GM18519 (cell line): ENCODE measurements around the gene RPS17.
"Not testable (repeated sequence)": the region's sequence is repeated elsewhere in the genome, so short reads cannot be mapped to it uniquely, and the experiment has no call there.

ENCODE experiments used
- ATAC-seq: cut with Tn5 transposase; IDR thresholded peaks from one replicate; pipeline ENCODE4 v1.9.1; 2021; ENCODE audit warnings: mild to moderate bottlenecking, moderate library complexity; ENCODE audit not compliant: unreplicated experiment, low FRiP score

Gene RPS17

DNA sequence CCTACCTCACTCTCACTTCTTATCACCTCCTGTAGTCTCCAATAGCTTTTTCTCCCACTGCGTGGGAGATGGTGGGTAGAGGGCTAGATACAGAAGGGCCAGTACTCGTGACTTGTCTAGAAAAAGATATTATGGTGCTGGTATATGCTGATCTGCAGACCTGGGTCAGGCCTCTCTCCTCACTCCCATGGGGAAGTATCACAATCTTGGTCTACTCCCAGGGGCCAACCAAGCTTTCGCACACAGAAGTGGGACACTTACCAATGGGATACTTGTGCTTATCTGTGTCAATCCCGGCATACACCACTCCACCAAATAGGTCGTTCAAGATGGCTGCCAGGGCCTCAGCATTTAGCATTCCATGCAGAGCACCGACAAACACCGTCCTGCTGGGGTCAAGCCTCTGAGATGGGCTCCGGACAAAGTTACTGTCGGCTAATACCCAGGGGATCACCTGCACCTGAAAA is 9.0 kb upstream of the RPS17 start:
- no peak for ATAC-seq

DNA sequence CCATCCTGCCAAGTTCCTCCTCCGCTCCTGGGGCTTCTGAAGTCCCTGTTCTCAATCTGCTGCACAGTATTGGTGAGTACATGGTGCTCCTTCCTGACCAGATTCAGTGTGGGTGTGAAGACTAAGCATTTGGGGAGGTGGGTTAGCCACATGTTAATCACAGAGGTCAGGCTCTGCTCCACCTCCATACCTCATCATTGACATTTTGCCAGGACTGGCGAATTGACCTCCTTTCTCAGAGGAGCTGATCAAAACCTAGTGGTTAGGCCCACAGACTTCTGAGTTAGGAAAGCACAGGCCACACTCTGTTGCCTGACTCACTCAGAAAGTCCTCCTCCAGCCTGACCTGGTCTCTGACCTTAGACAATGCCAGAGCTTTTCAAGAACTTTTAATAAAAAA is 8.4 kb upstream of the RPS17 start:
- ATAC-seq, result no peak

DNA sequence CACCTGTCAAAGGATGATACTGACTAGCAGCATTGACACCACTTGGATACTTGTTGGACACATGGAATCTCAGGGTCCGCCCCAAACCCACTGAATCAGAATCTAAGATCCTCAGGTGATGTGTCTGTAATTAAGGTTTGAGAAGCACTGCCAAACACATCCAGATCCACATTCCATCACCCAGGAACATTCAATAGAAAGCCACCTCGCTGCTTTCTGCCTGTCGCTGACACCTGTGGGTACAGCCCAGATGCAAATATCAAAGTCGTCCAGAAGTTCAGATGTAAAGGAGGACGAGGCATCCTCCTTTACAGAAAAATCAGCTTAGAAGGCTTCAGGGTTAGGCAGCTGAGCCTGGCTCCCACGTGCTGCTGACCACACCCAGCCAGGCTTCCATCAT is 5.2 kb upstream of the RPS17 start:
- no peak for ATAC-seq

DNA sequence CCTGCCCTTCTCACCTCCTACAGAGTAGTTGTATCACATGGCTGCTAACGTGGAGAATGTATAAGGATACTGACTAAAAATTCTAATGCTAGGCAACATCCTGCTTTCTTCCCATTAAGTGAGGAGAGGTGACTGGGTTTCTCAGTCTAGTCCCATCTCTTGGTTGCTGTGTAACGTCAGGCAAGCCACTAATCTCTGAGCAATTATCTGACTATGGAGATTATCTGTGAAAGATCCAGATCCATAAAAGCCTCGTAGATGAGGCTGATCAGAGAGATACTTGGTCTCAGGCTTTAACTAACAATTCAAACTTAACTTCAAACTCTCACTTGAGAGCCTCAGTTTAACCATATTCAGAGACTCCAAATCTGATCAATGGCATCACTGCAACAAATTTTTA is 4.7 kb upstream of the RPS17 start:
- no peak for ATAC-seq

DNA sequence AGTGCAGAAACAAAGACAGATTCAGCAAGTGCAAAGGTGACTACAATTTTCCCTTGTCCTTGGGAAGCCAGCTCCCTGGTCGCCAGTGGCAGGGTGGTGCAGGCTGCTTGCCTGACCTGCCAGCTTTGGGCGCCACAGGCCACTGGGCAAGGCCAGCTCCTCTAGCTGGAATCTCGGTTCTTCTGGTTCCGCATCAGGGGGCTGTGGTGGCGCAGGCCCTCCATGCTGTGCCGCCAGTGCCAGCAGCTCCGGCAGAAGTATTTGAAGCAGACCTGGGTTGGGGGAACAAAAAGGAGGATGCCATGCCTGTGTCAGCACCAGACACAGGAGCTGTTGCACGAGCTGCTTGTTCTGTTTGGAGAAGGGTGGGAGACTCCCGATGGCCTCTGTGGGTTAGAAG is 4.2 kb upstream of the RPS17 start:
- ATAC-seq, result no peak

DNA sequence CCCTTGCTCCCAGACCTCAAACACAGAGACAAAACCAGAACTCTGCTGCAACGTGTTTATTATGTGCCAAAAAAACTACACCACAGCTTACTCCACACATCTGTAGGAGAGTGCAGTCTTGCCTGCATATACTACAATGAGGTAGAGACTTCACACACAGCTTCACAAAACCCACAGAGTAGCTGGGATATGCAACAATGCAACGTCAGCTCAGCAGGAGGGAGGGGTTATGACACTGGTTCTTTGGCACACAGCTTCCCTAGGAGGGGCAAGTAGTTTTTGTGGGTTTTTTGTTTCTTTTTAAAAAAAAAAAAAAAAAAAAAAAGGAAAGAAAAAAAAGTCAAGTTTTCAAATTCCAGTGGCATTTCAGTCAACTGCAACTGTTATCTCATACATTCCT is 2.9 kb upstream of the RPS17 start:
- no peak for ATAC-seq

DNA sequence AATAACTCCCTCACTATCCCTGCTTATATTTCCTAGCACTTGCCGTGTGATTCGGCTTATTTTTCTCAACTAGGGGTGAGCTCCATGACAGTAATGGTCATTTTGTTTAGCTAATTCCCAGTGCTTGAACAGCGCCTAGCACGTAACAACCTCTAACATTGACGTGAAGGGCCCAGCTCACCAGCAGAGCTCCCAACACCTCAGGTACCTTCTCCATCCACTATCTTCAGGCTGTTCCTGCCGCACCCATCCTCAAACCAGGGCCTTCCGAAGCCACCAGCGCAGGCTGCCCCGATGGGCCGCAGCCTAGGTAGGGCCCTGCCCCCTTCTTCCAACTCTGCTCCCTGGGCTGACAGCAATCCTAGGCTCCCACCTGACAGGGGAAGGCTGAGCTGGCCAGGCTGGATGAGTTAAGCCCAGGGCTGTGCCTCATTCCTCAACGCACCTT is 751 bp upstream of the RPS17 start:
- ATAC-seq, result no peak

DNA sequence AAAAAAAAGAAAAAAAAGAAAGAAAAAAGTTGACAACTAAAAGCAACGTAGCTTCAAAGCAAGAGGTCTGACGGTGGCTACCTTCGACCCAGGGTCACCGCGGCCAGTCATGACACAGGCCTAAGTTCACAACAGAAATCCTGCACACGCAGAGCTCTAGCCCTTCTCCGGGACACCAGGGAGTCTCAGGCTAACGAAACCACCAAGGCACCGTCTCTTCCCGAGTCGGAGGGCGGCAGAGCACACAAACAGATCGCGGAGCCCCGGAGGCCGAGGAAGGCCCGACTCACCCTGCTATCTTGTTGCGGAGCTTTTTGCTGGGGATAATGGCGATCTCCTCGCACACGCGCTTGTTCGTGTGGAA is 584 bp downstream of the RPS17 start:
- no peak for ATAC-seq

DNA sequence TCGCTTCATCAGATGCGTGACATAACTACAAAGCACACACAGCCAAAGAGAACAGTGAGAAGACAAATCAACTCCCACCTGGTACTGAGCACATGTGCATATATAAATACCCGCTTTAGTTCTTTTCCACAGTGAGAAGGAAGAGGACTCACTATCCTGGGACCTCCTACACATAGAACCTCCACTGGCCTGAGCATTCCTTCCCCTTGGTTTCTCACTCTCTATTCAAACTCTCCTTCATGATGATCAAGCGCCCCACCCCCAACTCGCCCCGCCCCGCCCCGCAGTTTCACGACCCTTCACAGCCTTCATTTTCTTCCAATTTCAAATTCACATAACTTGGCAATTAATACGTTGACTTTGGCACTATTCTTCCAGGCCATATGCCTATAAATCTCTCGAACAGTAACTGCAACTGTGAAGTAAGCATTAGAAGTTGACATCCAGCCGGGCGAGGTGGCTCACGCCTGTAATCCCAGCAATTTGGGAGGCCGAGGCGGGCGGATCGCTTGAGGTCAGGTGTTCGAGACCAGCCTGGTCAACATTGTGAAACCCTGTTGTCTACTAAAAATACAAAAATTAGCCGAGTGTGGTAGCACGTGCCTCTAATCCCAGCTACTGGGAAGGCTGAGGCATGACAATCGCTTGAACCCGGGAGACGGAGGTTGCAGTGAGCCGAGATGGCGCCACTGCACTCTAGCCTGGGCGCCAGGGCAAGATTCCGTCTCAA is 1.1 kb downstream of the RPS17 start:
- ATAC-seq, result no peak

DNA sequence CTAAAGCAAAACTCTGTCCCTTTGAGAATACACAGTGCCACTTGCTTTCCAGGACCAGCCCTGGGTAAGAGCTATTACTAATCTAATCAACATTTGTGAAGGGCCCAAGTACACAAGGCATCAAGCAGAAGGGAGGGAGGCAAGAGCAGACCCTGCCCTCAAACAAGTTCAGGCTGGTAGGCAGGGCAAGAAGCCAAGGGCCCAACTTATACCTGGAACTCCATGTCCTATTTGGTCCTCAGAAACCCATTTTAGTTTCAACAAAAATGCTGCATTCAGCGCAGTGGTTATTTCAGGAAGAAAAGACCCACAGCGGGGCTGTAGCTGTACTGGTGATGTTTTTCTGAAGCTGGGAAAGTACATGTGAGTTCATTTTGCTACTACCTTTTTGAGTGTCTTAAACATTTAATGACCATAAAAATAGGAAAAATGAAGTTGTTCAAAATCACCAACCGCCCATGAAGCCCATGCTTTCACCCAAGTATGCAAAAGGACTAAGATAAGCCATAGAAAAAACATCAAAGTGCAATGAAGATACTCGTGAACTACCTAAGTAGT is 2.8 kb downstream of the RPS17 start:
- ATAC-seq, result no peak

DNA sequence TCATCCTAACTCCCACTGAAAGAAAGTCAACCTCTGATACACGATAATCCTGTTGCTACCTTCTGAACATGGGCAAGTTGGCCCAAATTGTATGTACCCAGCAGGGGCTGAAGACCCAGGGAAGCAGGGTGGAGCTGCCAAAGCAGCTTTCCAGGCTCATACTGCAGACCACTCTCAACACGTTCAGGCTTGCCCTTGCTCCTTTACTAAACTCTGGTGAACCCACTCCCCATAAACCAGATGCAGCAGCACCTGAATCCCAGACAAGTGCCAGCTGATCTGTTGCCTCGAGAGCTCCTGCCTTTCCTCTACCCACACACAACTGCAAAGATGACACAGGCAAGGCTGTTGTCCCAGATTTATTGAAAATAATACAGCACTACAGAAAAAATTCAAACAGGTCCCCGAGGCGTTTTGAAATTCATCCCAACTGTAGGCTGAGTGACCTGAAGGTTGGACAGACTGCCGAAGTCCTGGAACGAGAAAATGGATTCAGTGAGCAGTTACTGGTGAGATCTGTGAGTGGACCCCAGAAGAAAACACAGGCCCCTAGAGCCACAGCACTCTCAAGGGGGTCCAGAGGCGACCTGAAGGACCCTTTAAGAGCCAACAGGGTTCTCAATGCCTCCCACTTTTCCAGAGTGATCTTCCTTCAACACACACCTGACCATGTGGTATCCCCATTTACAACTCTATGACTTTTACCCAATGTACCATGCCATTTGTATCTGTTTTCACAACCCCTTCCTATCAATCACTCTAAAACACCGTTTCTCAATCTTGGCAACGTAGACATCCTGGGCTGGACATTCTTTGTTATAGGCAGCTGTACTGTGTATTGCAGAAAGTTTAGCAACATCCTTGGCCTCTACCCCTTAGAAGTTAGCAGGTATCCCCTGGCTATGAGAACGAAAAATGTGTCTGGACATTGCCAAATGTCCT is 3.6 kb downstream of the RPS17 start:
- ATAC-seq, result no peak

DNA sequence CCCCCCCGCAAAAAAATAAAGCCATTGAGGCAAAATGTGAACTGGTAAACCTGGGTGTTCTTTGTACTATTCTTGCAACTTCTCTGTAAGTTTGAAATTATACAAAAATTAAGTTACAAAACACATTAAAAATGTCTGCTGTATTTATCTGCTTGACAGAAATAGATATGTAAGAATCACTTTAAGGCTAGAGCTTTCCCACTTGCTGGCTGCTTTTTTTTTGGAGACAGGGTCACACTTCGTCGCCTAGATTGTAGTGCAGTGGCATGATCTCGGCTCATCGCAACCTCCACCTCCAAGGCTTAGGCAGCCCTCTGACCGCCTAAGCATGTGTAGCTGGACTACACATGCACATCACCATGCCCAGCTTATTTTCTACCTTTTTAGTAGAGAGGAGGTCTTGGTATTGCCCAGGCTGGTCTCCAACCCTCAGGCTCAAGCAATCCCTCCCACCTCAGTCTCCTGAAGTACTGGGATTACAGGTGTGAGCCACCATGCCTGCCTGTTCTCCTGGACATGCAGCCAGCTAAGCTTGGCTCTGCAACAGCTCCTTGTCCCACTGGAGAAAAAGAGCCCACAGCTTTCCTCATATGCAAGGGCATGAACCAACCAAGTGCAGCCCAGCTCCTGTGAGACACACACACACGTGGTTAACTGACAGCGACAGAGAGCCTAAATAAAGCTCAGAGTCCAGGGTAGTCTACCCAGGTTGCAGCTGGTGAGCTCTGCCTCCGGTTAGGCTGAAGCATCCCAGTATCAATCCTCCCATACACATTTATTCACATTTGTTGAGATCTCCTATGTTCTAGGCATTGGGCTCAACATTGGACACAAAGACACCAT is 4.5 kb downstream of the RPS17 start:
- ATAC-seq, result no peak

DNA sequence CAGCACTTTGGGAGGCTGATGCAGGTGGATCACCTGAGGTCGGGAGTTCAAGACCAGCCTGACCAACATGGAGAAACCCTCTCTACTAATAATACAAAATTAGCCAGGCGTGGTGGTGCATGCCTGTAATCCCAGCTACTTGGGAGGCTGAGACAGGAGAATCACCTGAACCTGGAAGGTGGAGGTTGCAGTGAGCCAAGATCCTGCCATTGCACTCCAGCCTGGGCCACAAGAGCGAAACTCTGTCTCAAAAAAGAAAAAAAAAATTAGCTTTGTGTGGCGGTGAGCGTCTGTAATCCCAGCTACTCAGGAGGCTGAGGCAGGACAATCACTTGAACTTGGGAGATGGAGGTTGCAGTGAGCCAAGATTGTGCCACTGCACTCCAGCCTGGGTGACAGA is 5.1 kb downstream of the RPS17 start:
- ATAC-seq, result not testable (repeated sequence)

DNA sequence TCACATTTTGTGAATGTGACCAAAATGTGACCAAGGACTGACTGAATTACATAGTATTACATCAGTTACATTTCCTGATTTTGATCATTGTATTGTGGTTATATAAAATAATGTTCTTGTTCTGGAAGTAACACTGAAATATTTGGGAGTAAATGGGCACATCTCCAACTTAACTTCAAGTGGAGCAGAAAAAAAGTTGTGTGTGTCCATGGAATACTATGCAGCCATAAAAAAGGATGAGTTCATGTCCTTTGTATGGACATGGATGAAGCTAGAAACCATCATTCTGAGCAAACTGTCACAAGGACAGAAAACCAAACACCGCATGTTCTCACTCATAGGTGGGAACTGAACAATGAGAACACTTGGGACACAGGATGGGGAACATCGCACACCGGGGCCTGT is 5.8 kb downstream of the RPS17 start:
- not testable (repeated sequence) for ATAC-seq

DNA sequence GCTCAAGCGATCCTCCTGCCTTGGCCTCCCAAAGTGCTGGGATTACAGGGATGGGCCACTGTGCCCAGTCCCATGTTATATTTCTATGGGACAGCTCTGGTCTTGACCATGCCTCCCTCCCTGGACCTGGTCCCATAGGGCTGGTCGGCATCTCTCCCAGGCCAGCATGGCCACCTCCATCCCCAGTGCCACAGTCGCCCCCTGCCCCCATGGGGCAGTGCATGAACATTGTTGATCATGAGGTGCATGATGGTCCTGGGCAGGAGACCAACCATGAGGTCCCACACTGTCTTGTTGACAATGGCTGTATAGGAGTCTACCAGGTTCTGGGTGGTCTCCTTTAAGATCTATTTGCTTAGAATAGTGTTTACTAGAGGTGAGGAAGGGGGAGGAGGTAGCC is 6.5 kb downstream of the RPS17 start:
- ATAC-seq, result no peak

DNA sequence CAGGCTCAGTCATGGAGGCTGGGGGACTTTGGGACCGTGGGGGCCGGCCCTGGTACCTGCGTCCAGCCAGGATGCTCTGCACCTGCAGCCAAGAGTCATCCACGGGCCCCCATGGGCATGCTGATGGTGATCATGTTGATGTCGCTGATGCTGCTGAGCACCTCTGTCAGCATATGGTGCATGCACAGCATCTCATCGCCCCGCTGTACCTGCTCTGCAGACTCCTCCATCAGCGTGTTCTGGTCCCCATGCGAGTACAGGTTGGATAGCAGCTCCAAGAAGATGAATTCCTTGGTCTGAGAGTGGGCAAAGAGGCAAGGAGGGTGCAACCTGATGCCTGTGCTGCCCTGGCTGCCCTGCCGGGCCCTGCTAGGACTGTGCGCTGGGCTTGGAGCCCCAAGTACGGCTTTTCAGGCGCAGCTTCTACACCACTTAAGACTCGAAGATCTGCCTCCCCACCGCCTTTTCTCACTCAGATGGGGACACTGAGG is 7.2 kb downstream of the RPS17 start:
- ATAC-seq, result no peak

DNA sequence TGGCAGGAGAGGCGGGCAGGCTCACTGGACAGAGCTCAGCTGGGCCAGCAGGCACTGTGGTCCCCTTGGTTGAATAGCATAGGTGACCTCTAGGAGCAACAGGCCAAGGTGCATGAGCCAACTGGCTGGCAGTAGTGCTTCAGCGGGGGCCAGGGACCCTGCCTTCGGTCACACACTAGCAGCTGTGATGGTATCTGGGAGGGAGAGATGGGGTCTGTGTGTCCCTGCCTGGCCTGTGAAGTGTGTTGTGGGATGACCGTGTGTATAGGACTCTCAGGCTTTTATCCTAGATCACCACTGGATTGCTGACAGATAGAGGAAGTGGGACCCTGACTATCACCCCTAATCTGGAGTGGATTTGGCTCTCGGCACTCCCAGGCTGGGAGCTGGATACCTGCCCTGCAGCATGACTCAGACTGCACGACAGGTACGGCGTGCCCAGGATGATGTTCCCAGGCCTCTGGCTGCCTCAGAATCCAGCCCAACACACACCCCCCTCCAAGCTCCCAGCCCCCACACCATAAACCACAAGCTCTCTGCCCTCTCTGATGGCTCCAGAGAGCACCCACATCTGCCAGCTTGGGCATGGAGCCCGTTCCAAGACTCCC is 7.8 kb downstream of the RPS17 start:
- no peak for ATAC-seq

DNA sequence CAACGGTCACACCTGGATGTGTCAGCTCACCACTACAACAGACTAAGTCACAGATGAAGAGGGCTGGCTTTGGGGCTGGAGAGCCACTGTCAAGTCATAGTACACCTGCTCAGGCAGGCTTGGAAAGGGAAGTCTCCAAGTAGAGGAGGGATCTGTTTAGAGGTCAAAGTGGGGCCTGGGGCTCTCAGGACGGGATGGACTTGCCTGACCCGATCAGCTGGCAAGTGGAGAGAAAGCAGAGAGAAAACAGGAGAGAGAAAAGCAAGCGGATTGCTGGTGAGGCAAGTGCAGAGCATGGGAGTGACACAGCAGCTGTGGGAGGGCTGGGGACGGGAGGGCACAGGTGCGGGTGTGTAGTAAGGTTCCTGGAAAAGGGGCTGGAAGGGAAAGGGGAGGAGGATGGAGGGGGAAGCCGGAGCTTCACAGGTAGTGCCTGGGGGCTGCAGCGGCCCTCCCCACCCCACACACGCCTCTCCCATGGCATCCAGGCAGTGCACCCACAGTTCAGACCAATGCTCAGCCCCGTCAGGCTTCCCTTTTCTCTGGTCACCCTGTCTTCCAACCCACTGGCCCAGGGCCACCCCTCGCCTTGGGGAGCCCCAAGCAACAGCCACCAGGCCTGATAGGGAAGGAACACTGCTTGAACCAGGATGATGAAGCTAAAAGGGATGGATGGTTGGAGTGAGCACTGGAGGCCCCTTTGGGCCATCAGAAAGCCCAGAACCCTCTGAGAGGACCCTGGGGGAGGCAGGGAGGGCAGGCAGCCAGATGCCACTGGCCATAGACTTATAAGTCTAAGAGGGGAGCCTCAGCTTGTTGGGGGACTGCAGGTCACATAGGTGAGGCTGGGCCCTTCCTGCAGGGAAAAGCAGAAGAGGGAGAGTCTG is 8.5 kb downstream of the RPS17 start:
- ATAC-seq, result no peak
